ENCODE measurements around the gene ERF. TPM values are rescaled to one million over a fixed set of nuclear protein-coding genes. Genes with fewer than 3 reads are reported as not detected.
A peak's percentile ranks its signal among the peaks of the same experiment; 100 is the strongest.

The ERF gene
- polyA plus RNA-seq, 4 donors: 70.7 to 94.4 (median 71.8) TPM

DNA sequence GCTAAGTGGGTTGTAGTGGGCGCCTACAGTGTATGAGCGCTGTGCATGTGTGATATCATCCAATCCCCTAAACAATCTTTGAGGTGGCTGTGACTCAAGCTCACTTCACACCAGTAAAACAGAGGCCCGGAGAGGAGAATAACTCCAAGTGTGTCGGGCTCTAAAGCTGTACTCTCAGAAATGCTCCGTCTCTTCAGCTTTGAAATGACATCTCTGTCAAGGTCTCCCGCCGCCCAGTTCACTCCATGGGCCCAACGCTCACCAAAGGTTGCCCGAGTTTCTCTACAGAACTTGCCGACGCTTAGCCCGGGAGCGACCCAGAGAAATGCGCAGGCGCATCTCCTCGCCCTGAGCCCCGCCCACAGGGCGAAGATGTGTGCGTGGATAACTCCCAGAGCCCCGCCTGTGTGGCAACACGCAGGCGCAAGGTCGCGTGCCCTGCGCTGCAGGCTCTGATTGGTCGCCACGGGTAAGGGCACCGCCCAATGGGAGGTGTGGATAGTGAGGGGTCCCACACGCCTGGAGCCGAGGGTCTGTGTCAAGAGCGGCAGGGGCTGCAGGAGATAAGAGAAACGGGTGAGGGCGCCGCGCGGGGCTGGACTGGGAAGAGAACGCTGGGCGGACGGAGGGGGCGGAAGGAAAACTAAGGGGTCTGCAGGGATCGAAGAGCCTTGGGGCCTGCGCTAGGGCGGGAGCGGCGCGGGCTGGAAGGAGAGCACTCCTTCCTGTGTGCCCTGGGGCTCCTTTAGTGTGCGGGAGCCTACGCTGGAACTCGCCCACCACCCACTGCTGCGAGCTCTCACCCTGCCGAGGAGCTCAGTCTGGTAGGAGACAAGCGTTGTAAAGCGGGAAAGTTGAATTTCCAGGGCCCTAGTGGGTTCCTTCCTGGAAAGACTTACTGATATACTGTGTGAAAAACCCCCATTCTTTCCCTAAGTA is 34.8 kb downstream of the ERF start, which contains the start of gene ZNF526:
Gene ZNF526, plus strand, starts transcription at position 501 of the 939 bp plus-strand sequence. CDS start 4,092 bp downstream, outside the sequence.
- peak; percentile 94 to 96 (median 95) for DNase-seq (ENCODE audit: low read depth in 4 of 4, low spot score in 3 of 4)

DNA sequence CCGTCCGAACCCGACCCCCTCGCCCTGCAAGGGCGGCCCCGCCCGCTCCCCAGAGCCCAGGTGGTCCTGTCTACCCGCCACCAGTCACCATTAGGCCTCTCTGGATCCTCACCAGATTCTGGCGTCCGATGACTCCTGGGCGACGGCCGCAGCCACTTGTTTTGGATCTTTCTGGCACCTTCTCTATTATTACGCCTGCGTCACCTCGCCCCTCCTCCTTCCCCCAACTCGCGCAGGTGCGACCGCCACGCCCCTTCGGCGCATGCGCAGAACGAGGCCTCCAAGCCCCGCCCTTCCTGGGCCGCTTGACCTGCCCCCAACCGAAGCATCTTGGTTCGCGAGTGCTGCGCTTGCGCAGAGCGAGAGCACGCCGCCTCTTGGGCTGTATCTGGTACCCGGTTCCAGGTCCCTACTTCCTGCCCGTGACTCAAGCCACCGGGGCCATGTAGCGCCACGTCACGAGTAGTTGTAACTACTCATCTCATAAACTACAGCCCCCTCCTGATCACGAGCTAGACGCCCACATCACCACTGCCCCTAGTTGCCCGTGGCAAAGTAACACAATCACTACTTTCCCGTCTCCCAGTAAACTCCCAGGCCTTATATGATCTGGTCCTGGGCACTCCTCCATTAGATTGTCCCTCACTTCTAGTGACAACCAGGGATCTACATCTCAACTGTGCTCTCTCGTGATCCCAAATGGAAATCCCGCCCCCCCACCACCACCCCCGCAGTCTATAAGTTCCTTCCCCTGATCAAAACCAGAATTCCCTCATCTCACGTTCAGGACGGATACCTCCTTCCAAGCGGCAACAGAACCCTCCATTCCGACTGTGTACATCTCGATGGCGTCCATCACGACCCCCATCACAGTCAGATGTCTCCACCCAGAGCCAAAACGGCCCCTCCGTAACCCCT is 37.1 kb downstream of the ERF start, which contains the start of gene DEDD2:
Gene DEDD2, minus strand, starts transcription at position 158 of the 918 bp plus-strand sequence. CDS start 670 bp downstream, outside the sequence.
- DNase-seq (ENCODE audit: low read depth in 4 of 4, low spot score in 3 of 4): peak; percentile 91 to 96 (median 92)

- DNase-seq (ENCODE audit: low read depth in 4 of 4, low spot score in 3 of 4): peak in 3 of 4 donors; percentile 14 to 34 (median 29)
Measured at GRCh38 chr19:42216653-42217519, 38.0 kb downstream of the ERF start.

DNA sequence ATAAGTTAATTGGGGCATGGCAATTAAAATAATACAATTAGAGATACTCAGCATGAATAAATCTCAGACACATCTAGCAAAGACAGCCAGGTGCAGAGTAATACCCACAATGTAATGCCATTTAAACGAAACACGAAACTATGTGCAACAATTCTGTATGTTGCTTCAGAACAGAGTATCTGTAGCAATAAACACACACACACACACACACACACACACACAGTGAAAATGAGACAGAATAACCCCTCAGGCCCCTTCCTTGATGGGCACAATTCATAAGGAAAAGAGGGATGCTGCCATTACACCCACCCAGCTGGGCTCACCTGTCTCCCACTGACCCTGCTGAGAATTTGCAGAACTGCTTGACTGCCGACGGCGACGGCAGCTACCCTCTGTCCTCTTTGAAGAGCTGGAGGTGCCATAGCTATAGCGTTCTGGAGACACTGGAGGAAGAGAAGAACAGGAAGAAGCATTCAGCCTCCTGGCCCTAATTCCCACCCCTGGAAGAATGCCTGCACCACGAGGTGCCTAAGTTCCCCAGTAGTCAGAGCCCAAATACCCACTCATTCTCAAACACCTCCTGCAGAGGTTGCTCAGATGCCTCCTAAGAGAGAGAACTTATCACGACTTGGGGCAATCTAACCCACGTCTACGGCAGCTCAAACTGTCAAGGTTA is 40.0 kb downstream of the ERF start:
- no peak for DNase-seq (ENCODE audit: low read depth in 4 of 4, low spot score in 3 of 4)

- DNase-seq (ENCODE audit: low read depth in 4 of 4, low spot score in 3 of 4): no peak
Measured at GRCh38 chr19:42212886-42213285, 42.0 kb downstream of the ERF start.

DNA sequence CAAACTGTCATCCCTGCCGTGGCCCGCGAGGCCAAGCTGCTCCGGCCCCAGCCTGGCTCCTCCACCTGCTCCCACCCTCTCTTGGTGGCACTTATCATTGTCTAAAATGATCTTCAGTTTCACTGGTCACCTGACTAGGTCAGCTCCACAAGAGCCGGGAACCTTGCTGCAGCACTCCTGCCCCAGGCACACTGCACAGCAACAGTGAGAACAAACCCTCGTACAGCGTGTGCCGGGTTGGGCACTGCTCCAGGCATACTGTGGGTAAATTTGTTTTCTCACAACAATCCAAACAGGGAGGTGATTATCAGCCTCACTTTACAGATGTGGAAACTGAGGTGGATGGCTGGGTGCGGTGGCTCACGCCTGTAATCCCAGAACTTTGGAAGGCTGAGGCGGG is 46.3 kb downstream of the ERF start:
- no peak for DNase-seq (ENCODE audit: low read depth in 4 of 4, low spot score in 3 of 4)

- no peak for DNase-seq (ENCODE audit: low read depth in 4 of 4, low spot score in 3 of 4)
Measured at GRCh38 chr19:42207767-42208271, 47.1 kb downstream of the ERF start.

GRCh38 chr19:42206871-42207755 is 47.8 kb downstream of the ERF start:
- no peak for DNase-seq (ENCODE audit: low read depth in 4 of 4, low spot score in 3 of 4)

DNA sequence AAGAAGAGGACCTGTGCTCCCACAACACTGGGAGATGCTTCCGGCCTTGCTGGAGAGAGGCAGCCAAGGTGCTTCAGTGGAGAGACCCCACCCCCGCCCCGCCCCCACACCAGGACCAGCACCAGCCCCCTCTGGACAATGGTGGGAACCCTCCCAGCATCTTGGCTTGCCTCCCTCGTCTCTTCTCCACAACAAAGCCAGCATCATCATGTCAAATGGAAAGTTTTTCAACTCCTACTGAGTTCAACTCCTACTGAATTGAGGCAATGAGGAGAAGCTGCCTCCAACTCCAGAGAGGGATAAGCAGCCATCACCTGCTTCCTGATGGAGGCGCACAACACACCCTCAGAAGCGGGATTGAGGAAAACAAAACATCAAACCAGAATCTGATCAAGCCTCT is 50.3 kb downstream of the ERF start:
- DNase-seq (ENCODE audit: low read depth in 4 of 4, low spot score in 3 of 4): no peak

DNA sequence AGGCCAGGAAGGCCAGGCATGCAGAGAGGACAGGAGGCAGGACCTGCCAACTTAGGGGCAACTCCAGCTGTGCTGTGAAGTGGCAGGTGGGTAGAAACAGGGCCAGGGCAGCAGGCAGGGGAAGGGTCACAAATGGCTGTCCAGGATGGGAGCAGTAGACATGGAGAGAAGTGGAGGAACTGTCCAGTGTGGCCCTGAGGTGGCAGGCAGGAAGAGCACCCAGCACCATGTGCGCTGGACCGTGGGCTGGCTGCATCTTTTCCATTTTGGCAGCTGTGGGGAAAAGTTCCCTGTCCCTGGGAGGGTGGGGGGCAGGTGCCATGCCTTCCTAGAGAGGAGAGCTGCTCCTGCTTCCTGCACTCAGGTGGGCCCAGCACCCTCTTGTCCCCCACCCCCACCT is 51.2 kb downstream of the ERF start:
- no peak for DNase-seq (ENCODE audit: low read depth in 4 of 4, low spot score in 3 of 4)

- DNase-seq (ENCODE audit: low read depth in 4 of 4, low spot score in 3 of 4): no peak
Measured at GRCh38 chr19:42202290-42202880, 52.5 kb downstream of the ERF start.

DNA sequence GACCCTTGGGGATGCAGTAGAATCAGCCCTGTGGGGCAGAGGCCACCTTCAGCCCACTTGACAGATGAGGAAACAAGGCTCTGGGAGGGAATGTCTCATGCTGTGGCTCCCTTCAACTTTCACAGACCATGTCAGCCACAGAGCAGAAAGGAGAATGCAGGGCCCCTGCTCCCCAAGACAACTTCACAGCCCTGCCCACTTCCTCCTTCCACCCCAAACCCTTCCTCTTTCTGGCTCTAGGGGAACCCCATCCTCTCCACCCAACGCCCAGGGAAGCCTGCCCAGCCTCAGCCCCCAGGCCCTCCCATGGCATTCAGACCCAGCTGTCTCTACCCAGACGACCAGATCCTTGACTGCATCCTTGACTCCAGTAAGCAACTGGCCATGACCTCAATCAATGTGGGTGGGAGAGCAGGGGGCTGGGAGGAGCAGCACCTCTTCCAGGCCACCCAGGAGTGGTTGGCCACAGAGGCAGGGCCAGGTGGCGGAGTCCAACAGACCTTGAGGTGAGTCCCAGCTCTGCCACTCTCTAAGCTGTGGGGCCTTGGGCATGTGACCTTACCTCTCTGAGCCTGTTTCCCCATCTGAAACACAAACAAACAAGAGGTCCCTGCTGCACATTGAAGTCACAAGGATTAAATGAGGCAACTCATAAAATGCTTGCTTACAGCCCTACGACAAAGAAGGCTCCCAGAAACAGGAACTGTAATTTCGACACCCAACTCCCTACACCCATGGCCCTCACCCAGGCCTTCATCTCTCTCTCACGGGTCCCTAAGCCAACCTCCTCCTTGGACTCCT is 53.2 kb downstream of the ERF start:
- DNase-seq (ENCODE audit: low read depth in 4 of 4, low spot score in 3 of 4): no peak

GRCh38 chr19:42200116-42200715 is 54.7 kb downstream of the ERF start:
- DNase-seq (ENCODE audit: low read depth in 4 of 4, low spot score in 3 of 4): no peak

DNA sequence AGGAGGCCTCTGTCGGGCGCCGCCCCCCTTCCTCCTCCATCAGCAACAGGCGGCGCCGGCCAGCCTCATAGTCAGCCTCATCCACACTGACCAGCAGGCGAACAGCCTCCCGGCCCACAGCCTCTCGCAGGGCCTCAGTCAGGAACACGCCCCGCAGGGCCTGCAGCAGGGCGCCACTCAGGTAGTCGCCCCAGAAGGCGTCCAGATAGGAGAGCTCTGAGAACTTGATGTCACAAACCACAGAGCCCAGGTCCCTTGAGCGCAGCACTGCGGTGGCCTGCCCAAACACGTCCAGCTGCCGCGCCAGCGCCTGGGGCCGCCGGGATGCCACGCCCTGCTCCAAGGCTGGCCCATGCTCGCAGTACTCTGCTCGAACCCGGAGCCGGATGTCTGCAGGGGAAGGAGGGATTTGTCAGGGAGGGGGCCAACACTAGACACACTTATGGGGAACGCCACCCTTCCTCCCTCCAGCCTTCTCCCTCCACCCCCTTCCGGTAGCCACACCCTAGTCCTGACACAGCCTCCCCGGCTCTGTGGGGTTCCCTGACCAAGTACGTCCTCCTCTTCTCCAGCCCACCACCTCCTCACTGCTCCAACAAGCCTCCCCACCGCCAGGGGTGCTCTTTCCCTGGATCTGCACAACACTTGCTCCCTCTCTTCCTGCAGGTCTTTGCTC is 55.4 kb downstream of the ERF start:
- no peak for DNase-seq (ENCODE audit: low read depth in 4 of 4, low spot score in 3 of 4)

- DNase-seq (ENCODE audit: low read depth in 4 of 4, low spot score in 3 of 4): no peak
Measured at GRCh38 chr19:42198676-42199439, 56.1 kb downstream of the ERF start.

Data from right renal pelvis (tissue), 4 donors.